Measurements from ENCODE around the gene PAK1. TPM values are rescaled to one million over a fixed set of nuclear protein-coding genes. Genes with fewer than 3 reads are reported as not detected.

Gene PAK1
- total RNA-seq, 1 donor from 2014 or later, result 58.3 TPM

DNA sequence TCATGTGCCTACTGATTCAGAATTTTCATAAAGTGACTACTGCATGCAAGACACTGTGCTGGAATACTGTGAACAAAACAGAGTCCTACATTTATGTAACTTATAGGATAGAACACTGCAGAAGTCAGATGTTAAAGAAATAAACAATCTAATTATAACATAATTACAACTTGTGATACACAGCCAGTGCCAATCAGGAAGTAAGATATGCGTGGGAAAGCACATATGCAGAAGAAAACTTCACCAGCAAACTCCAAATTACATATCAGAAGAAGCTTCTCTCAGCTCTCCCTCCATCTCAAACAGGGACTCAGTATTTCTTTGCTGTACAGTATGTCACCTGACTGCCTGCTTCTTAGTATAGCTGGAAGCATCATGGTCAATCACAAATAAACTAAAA, 37.4 kb downstream of the PAK1 start:
- no peaks in the 10 kb centered on the region for H3K9me3 Mint-ChIP-seq (ENCODE audit: unreplicated experiment)
- TF ChIP-seq, protein P1, sequence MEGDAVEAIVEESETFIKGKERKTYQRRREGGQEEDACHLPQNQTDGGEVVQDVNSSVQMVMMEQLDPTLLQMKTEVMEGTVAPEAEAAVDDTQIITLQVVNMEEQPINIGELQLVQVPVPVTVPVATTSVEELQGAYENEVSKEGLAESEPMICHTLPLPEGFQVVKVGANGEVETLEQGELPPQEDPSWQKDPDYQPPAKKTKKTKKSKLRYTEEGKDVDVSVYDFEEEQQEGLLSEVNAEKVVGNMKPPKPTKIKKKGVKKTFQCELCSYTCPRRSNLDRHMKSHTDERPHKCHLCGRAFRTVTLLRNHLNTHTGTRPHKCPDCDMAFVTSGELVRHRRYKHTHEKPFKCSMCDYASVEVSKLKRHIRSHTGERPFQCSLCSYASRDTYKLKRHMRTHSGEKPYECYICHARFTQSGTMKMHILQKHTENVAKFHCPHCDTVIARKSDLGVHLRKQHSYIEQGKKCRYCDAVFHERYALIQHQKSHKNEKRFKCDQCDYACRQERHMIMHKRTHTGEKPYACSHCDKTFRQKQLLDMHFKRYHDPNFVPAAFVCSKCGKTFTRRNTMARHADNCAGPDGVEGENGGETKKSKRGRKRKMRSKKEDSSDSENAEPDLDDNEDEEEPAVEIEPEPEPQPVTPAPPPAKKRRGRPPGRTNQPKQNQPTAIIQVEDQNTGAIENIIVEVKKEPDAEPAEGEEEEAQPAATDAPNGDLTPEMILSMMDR (IDR thresholded peaks at IDR 0.05; ENCODE audit: unreplicated experiment), result no peak

DNA sequence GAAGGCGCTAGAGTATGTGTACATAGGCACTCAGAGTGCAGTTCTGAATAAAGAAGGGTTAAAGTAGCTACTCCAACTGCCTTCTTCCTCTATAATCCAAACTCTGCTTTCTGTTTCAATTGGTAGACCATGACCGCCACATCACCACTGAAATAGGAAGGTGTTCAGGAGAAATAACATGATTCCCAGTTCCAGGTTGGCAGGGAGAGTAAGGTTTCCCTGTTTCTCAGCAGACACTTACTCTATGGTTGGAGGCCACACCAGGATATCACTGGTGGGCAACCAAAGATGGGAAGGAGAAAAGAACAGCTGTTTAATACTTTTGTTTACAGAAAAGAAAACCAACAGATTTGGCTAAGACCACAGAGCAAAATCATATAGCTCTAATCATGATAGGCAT, 37.9 kb downstream of the PAK1 start:
- Mint-ChIP-seq H3K36me3 (ENCODE audit: low read depth, unreplicated experiment) (no peaks in the 10 kb centered on the region), H3K4me3 (ENCODE audit: unreplicated experiment) (no peak overlapping the region), H3K27me3 (ENCODE audit: unreplicated experiment) (peaks cover 2% of the 10 kb centered on the region), H3K4me1 (ENCODE audit: unreplicated experiment) (no peaks in the 10 kb centered on the region), H3K27ac (ENCODE audit: unreplicated experiment) (no peak overlapping the region), H3K9me3 (ENCODE audit: unreplicated experiment) (no peaks in the 10 kb centered on the region)
- TF ChIP-seq, protein P1 (IDR thresholded peaks at IDR 0.05; ENCODE audit: unreplicated experiment), result no peak
- DNase-seq (ENCODE audit: low spot score), result no peak

More for the DNA sequence above, 37.4 kb downstream of the PAK1 start:
- Mint-ChIP-seq H3K27ac (ENCODE audit: unreplicated experiment) (no peak overlapping the region), H3K4me1 (ENCODE audit: unreplicated experiment) (no peaks in the 10 kb centered on the region), H3K36me3 (ENCODE audit: low read depth, unreplicated experiment) (no peaks in the 10 kb centered on the region), H3K4me3 (ENCODE audit: unreplicated experiment) (no peak overlapping the region), H3K27me3 (ENCODE audit: unreplicated experiment) (peaks cover 2% of the 10 kb centered on the region)
- DNase-seq (ENCODE audit: low spot score), result no peak

DNA sequence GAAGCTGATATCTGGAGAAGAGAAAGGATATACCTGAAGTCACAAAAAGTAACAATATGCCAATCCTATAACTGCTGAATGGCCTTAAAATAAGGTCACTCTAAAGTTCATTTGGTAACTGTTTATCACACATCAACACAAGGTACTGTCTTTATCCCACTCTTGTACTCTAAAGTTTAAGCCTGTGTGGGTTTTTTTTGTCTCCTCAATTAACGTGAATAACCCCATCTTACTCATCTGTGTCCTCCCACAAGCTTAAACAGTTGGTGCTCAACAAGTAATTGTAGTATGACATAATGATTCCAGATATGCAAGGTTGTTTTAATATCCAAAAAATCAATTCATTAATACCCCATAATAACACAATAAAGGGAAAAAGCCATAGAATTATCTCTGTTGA, 42.1 kb downstream of the PAK1 start:
- Mint-ChIP-seq H3K36me3 (ENCODE audit: low read depth, unreplicated experiment) (no peaks in the 10 kb centered on the region), H3K4me3 (ENCODE audit: unreplicated experiment) (no peak overlapping the region), H3K27ac (ENCODE audit: unreplicated experiment) (no peak overlapping the region), H3K4me1 (ENCODE audit: unreplicated experiment) (peaks cover 10% of the 10 kb centered on the region), H3K9me3 (ENCODE audit: unreplicated experiment) (no peaks in the 10 kb centered on the region), H3K27me3 (ENCODE audit: unreplicated experiment) (no peaks in the 10 kb centered on the region)
- DNase-seq (ENCODE audit: low spot score), result no peak
- TF ChIP-seq, protein P1 (IDR thresholded peaks at IDR 0.05; ENCODE audit: unreplicated experiment), result no peak

DNA sequence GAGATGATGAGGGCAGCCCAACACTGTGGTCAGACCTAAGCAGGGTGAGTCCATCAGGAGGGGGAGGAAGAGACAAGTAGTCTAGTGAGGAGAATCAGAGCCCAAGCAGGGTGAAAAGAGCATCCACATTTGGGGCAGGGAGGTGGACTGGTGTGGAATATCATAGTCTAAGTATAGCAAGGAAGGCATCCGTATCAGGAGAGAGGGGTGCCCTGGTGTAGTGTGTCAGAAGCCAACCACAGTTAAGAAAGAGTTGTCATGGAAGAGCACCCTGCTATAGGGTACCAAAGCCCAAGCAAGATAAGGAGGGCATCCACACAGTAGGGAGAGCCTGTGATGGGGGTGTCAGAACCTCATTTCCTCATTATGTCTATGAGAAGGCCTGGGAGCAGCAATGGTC, 45.3 kb downstream of the PAK1 start:
- H3K36me3 Mint-ChIP-seq (ENCODE audit: low read depth, unreplicated experiment), result no peaks in the 10 kb centered on the region
- TF ChIP-seq, protein P1 (IDR thresholded peaks at IDR 0.05; ENCODE audit: unreplicated experiment), result no peak
- no peaks in the 10 kb centered on the region for H3K9me3 Mint-ChIP-seq (ENCODE audit: unreplicated experiment)
- no peak overlapping the region for H3K4me3 Mint-ChIP-seq (ENCODE audit: unreplicated experiment)
- H3K27ac Mint-ChIP-seq (ENCODE audit: unreplicated experiment), result no peak overlapping the region
- H3K4me1 Mint-ChIP-seq (ENCODE audit: unreplicated experiment), result peaks cover 10% of the 10 kb centered on the region
- no peak for DNase-seq (ENCODE audit: low spot score)
- H3K27me3 Mint-ChIP-seq (ENCODE audit: unreplicated experiment), result no peaks in the 10 kb centered on the region

DNA sequence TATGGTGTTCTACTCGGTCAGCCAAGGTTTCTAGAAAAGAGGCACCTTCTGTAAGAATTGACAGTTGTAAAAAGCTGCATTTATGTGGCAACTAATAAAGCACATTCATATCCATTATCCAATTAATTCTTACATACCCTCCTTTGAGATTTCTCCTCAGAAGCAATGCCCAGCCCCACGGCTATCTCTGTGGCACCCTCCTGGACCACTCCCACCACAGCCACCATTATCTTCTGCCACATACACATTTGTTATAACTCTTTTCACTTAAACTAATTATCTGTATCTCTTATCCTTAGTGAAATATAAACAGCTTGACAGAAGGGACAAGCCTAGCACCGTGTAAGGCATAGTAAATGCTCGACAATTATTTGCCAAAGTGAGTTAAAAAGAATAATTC, 48.5 kb downstream of the PAK1 start:
- Mint-ChIP-seq H3K4me1 (ENCODE audit: unreplicated experiment) (peaks cover 10% of the 10 kb centered on the region), H3K4me3 (ENCODE audit: unreplicated experiment) (no peak overlapping the region)

More for the DNA sequence above, 48.5 kb downstream of the PAK1 start:
- DNase-seq (ENCODE audit: low spot score), result no peak
- no peaks in the 10 kb centered on the region for H3K27me3 Mint-ChIP-seq (ENCODE audit: unreplicated experiment)
- no peak overlapping the region for H3K27ac Mint-ChIP-seq (ENCODE audit: unreplicated experiment)
- H3K9me3 Mint-ChIP-seq (ENCODE audit: unreplicated experiment), result no peaks in the 10 kb centered on the region
- no peaks in the 10 kb centered on the region for H3K36me3 Mint-ChIP-seq (ENCODE audit: low read depth, unreplicated experiment)
- TF ChIP-seq, protein P1 (IDR thresholded peaks at IDR 0.05; ENCODE audit: unreplicated experiment), result no peak
